Vagina (tissue), 2 donors: ENCODE data around the gene SETD5.

Experiments used
- POLR2A ChIP-seq, 2 donors: fragments of 450-650 bp; IDR thresholded peaks; one replicate each; pipeline ENCODE4 v1.6.1; 2017; ENCODE audit warnings: antibody characterized with exemption in 2 of 2, mild to moderate bottlenecking in 2 of 2, moderate library complexity in 2 of 2
- TF ChIP-seq, protein P1 (sequence below), 3 experiments: fragments of 450-650 bp in 2 of 3; fragments of 200-600 bp in 1 of 3; sonication (generic) in 1 of 3; IDR thresholded peaks; one replicate each; pipeline ENCODE4 v1.5.1; 2017 to 2019; ENCODE audit warnings: antibody characterized with exemption in 3 of 3, mild to moderate bottlenecking in 2 of 3, moderate library complexity in 2 of 3

GRCh38 chr3:9476935-9477334 is 79.5 kb downstream of the SETD5 start:
- TF ChIP-seq, protein P1, sequence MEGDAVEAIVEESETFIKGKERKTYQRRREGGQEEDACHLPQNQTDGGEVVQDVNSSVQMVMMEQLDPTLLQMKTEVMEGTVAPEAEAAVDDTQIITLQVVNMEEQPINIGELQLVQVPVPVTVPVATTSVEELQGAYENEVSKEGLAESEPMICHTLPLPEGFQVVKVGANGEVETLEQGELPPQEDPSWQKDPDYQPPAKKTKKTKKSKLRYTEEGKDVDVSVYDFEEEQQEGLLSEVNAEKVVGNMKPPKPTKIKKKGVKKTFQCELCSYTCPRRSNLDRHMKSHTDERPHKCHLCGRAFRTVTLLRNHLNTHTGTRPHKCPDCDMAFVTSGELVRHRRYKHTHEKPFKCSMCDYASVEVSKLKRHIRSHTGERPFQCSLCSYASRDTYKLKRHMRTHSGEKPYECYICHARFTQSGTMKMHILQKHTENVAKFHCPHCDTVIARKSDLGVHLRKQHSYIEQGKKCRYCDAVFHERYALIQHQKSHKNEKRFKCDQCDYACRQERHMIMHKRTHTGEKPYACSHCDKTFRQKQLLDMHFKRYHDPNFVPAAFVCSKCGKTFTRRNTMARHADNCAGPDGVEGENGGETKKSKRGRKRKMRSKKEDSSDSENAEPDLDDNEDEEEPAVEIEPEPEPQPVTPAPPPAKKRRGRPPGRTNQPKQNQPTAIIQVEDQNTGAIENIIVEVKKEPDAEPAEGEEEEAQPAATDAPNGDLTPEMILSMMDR (IDR thresholded peaks at IDR 0.05) = no peak
- no peak for TF ChIP-seq POLR2A (IDR thresholded peaks at IDR 0.05)
